GM12878 (cell line): Measurements from ENCODE around the gene CSDE1. TPM values are rescaled to one million over a fixed set of nuclear protein-coding genes. Genes with fewer than 3 reads are reported as not detected.

Experiments
- ATAC-seq: fragments of 200-7000 bp; cut with Tn5 transposase; 3 replicates; pipeline ENCODE4 v1.9.1; 2020; ENCODE audit warnings: mild to moderate bottlenecking, moderate library complexity
- BruUV-seq: library from RNA; stranded (reverse); fragments of 400-500 nt; replicated peaks from 2 replicates; lab custom pipeline; 2021; lab: Mats Ljungman, UMichigan
- CTCF ChIA-PET: fragments of 300-600 bp; sonication (Branson Sonifier 250); formaldehyde crosslinking; extraction: SDS; loops from one replicate; lab custom pipeline; 2021; ENCODE audit warnings: inconsistent platforms; lab: Yijun Ruan, JAX
- POLR2A ChIA-PET: fragments of 350-600 bp; formaldehyde crosslinking; extraction: SDS; loops from one replicate; lab custom pipeline; 2021; ENCODE audit warnings: inconsistent platforms; lab: Charles Lee
- RAD21 ChIA-PET: fragments of 300-600 bp; sonication (Branson Sonifier 250); formaldehyde crosslinking; loops from one replicate; lab custom pipeline; 2023; ENCODE audit warnings: antibody characterized with exemption; ENCODE audit not compliant: unreplicated experiment; lab: Charles Lee
- SMC1A ChIA-PET: fragments of 300-600 bp; sonication (Branson Sonifier 250); formaldehyde crosslinking; loops from one replicate; lab custom pipeline; 2023; ENCODE audit not compliant: unreplicated experiment, uncharacterized antibody; lab: Charles Lee
- DNase-seq: peaks from one replicate; pipeline ENCODE4 v3.0.0-alpha.2; 2011; ENCODE audit warnings: low read depth, low spot score
- FAIRE-seq: peaks from 3 replicates; lab custom pipeline; 2011; peaks lifted over from hg19 to GRCh38; lab: Jason Lieb, UNC
- H2AFZ ChIP-seq: 2 replicates; pipeline ENCODE4 v1.6.0; 2011; ENCODE audit warnings: low read depth, low read length, control low read depth; ENCODE audit not compliant: control insufficient read depth
- H3K27ac ChIP-seq: 2 replicates; pipeline ENCODE4 v1.5.1; 2011; ENCODE audit warnings: control low read depth; ENCODE audit not compliant: control insufficient read depth, insufficient read depth
- H3K27me3 ChIP-seq, 2 experiments: replicated peaks in 1 of 2; 2 replicates each; pipeline versions ENCODE4 v1.6.0 to v1.6.1; 2011; ENCODE audit warnings: low read length in 1 of 2; ENCODE audit not compliant: control insufficient read depth in 2 of 2, insufficient read depth in 2 of 2
- H3K36me3 ChIP-seq, 2 experiments: 2 replicates each; pipeline ENCODE4 v1.5.1; 2011; ENCODE audit warnings: low read length in 1 of 2; ENCODE audit not compliant: control insufficient read depth in 2 of 2, insufficient read depth in 2 of 2
- H3K4me1 ChIP-seq: 2 replicates; pipeline ENCODE4 v1.6.1; 2011; ENCODE audit warnings: mild to moderate bottlenecking, low read length, moderate library complexity, mixed read lengths; ENCODE audit not compliant: control insufficient read depth, insufficient read depth
- H3K4me2 ChIP-seq: 2 replicates; pipeline ENCODE4 v1.6.0; 2011; ENCODE audit warnings: control low read depth; ENCODE audit not compliant: control insufficient read depth, insufficient read depth
- H3K4me3 ChIP-seq: fragments of 200-600 bp; sonication (generic); 2 replicates; pipeline ENCODE4 v1.5.1; 2016
- H3K79me2 ChIP-seq: 2 replicates; pipeline ENCODE4 v1.6.0; 2011; ENCODE audit warnings: low read length; ENCODE audit not compliant: control insufficient read depth, insufficient read depth
- H3K9ac ChIP-seq: 2 replicates; pipeline ENCODE4 v1.8.0; 2011; ENCODE audit warnings: low read length, control low read depth, mixed read lengths; ENCODE audit not compliant: control insufficient read depth, insufficient read depth
- H3K9me3 ChIP-seq: replicated peaks from 3 replicates; pipeline ENCODE4 v1.5.1; 2011; ENCODE audit warnings: mild to moderate bottlenecking, low read length; ENCODE audit not compliant: control insufficient read depth, insufficient read depth
- H4K20me1 ChIP-seq: 2 replicates; pipeline ENCODE4 v1.6.0; 2011; ENCODE audit not compliant: control insufficient read depth, insufficient read depth
- BHLHE40 ChIP-seq, 2 experiments: fragments of 450-650 bp in 1 of 2; IDR thresholded peaks; 2 replicates each; pipeline ENCODE4 v1.6.1; 2011 to 2017; ENCODE audit warnings: low read depth in 2 of 2, borderline replicate concordance in 1 of 2, improper control_type of control experiment in 1 of 2, low read length in 1 of 2, mild to moderate bottlenecking in 1 of 2
- BMI1 ChIP-seq: fragments of 450-650 bp; IDR thresholded peaks from 2 replicates; pipeline ENCODE4 v1.6.1; 2016; ENCODE audit warnings: mild to moderate bottlenecking, moderate library complexity, borderline replicate concordance
- CBX3 ChIP-seq: fragments of 200-600 bp; sonication (generic); IDR thresholded peaks from 2 replicates; pipeline ENCODE4 v1.6.1; 2016; ENCODE audit warnings: low read depth, borderline replicate concordance
- CHD2 ChIP-seq: IDR thresholded peaks from 2 replicates; pipeline ENCODE4 v1.6.1; 2011; ENCODE audit warnings: low read depth, low read length, improper control_type of control experiment, borderline replicate concordance
- HDGF ChIP-seq: fragments of 450-650 bp; IDR thresholded peaks from 2 replicates; pipeline ENCODE4 v1.6.1; 2016; ENCODE audit warnings: antibody characterized with exemption
- KAT2A ChIP-seq: conservative IDR thresholded peaks from 2 replicates; pipeline ENCODE4 v1.6.1; 2011; ENCODE audit warnings: low read depth, low read length; ENCODE audit not compliant: control insufficient read depth
- MEF2A ChIP-seq: IDR thresholded peaks from 2 replicates; pipeline ENCODE4 v1.6.1; 2011; ENCODE audit warnings: low read depth, mild to moderate bottlenecking, low read length, moderate library complexity; ENCODE audit not compliant: insufficient read depth
- POLR2AphosphoS5 ChIP-seq: IDR thresholded peaks from 2 replicates; pipeline ENCODE4 v1.6.1; 2011; ENCODE audit warnings: mild to moderate bottlenecking, low read length, inconsistent platforms
- RB1 ChIP-seq: fragments of 450-650 bp; formaldehyde crosslinking; IDR thresholded peaks from 2 replicates; pipeline ENCODE4 v1.6.1; 2017; ENCODE audit warnings: mild to moderate bottlenecking, borderline replicate concordance
- SMAD5 ChIP-seq: IDR thresholded peaks from 2 replicates; pipeline ENCODE4 v1.6.1; 2016; ENCODE audit warnings: antibody characterized with exemption, low read depth
- WRNIP1 ChIP-seq: IDR thresholded peaks from 2 replicates; pipeline ENCODE4 v1.6.1; 2011; ENCODE audit warnings: low read depth, low read length, improper control_type of control experiment, borderline replicate concordance
- WGBS: methylation state at CpG from one replicate; pipeline ENCODE4 v1.1.6; 2016; ENCODE audit warnings: low lambda C conversion rate; ENCODE audit not compliant: insufficient replicate concordance, insufficient coverage; ENCODE audit errors: missing lambda C conversion rate; 5-methylcytosine and 5-hydroxymethylcytosine counted together
- in situ Hi-C: fragments of 300-500 bp; cut with MboI; formaldehyde crosslinking; loops from 9 replicates; pipeline ENCODE4 v1.14.3; 2018; ENCODE audit warnings: mixed read lengths
- intact Hi-C: fragments of 100-400 bp; cut with micrococcal nuclease; formaldehyde crosslinking; loops from one replicate; pipeline ENCODE4 v1.14.2; 2022; ENCODE audit not compliant: unreplicated experiment
- polyA plus RNA-seq, 11 experiments: library from polyadenylated mRNA; depleted of rRNA in 4 of 11; unstranded in 6 of 11; stranded (reverse) in 5 of 11; fragments of >200 nt; fragmentation: Nextera tagmentation in 4 of 11; fragmentation: Illumina TruSeq in 1 of 11; extraction: Ambion mirVana in 4 of 11; extraction: Trizol in 1 of 11; gene quantifications; 1 replicate in 1 of 11; 2 replicates in 10 of 11; pipeline versions ENCODE4 v1.2.1 to v1.2.3, GENCODE V29; 2011 to 2016; ENCODE audit warnings: inconsistent platforms in 2 of 11, missing spikeins in 2 of 11, low read depth in 1 of 11
- total RNA-seq, 4 experiments: library from RNA; depleted of rRNA in 3 of 4; stranded (reverse); fragments of >200 nt in 3 of 4; fragmentation: Illumina TruSeq in 1 of 4; extraction: Trizol in 1 of 4; gene quantifications; 2 replicates each; pipeline versions ENCODE4 v1.2.1 to v1.2.3, GENCODE V29; 2013 to 2021
- TF ChIP-seq, protein P1 (sequence below): IDR thresholded peaks from 2 replicates; pipeline ENCODE4 v1.6.1; 2012; ENCODE audit warnings: mild to moderate bottlenecking, low read depth, low read length

The CSDE1 gene
- total and polyA plus RNA-seq, 10 of the 15 experiments (the other 5 are each of a cell fraction or from before 2014, with no cell fraction given): 130 to 390 (median 246) TPM

DNA sequence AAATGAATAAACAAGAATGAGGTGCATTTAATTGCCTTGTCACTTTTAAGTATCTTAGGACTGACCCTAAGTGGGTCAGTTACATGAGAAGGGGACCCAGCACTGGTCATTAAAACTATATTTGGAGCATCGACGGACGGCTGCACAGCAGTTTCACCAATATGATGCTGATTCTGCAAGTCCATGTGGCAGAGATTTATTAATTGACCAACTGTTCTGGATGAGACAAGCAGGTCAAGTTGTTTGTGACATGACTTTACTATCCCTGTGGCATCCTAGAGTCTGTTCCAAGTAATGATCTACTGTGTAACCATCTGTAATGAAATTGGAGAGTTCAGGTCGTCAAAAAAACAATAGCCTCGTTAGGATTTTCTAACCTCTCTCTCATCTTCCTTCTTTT, 71.9 kb downstream of the CSDE1 start:
- intact Hi-C loops (no loop called here), in situ Hi-C loops (no loop called here)
- ChIA-PET RAD21 (no interaction called here), POLR2A (no interaction called here), CTCF (no interaction called here), SMC1A (no interaction called here)
- Histone ChIP-seq H3K4me2 (no peak overlapping the region), H3K27me3 (0 out of 4 replicates have a peak, but pooled peaks cover 0 to 3% of the 10 kb centered on the region in 2 experiments), H3K9me3 (no peaks in the 10 kb centered on the region), H2AFZ (no peak overlapping the region), H4K20me1 (no peaks in the 10 kb centered on the region), H3K4me1 (no peaks in the 10 kb centered on the region), H3K79me2 (no peaks in the 10 kb centered on the region), H3K9ac (no peak overlapping the region), H3K36me3 (no peaks in the 10 kb centered on the region), H3K27ac (no peak overlapping the region), H3K4me3 (no peak overlapping the region)
- DNase-seq: no peak
- FAIRE-seq: no peak
- TF ChIP-seq HDGF (no peak), BMI1 (no peak), CBX3 (no peak)
- no TSS peak for BruUV-seq
- no peak for ATAC-seq
- 54% methylated on average over 5 of the region's 5 CpGs for WGBS

DNA sequence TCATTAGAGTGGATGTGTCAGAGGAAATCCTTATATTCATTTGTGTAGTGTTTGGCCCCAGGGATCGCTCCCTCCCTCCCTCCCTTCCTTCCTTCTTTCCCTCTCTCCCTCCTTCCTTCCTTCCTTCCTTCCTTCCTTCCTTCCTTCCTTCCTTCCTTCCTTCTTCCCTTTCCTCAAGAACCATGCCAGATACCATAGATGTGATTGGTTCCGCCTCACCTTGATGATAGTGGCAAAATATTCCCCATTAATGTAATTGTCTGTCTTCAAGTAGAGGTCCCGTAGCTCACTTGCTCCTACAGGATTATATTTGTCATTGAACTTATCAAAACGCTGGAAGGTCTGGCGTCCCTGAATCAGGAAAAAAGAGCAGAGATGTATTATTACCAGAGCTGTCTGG, 80.1 kb downstream of the CSDE1 start:
- H3K79me2 ChIP-seq: no peaks in the 10 kb centered on the region
- ChIA-PET SMC1A (no interaction called here), POLR2A (no interaction called here)
- no peaks in the 10 kb centered on the region for H3K9me3 ChIP-seq
- no peaks in the 10 kb centered on the region; a peak in 1 of 4 replicates for H3K27me3 ChIP-seq
- no peaks in the 10 kb centered on the region for H4K20me1 ChIP-seq
- no peak overlapping the region for H2AFZ ChIP-seq
- intact Hi-C loops: no loop called here
- TF ChIP-seq CBX3 (no peak), BHLHE40 (IDR thresholded peaks at IDR 0.05; ENCODE audit: borderline replicate concordance in 1 of 2, low read depth in 2 of 2, low read length in 1 of 2) (no peak), SMAD5 (no peak), RB1 (no peak), MEF2A (no peak), KAT2A (no peak), CHD2 (no peak), POLR2AphosphoS5 (no peak), WRNIP1 (no peak)
- TF ChIP-seq, protein P1, sequence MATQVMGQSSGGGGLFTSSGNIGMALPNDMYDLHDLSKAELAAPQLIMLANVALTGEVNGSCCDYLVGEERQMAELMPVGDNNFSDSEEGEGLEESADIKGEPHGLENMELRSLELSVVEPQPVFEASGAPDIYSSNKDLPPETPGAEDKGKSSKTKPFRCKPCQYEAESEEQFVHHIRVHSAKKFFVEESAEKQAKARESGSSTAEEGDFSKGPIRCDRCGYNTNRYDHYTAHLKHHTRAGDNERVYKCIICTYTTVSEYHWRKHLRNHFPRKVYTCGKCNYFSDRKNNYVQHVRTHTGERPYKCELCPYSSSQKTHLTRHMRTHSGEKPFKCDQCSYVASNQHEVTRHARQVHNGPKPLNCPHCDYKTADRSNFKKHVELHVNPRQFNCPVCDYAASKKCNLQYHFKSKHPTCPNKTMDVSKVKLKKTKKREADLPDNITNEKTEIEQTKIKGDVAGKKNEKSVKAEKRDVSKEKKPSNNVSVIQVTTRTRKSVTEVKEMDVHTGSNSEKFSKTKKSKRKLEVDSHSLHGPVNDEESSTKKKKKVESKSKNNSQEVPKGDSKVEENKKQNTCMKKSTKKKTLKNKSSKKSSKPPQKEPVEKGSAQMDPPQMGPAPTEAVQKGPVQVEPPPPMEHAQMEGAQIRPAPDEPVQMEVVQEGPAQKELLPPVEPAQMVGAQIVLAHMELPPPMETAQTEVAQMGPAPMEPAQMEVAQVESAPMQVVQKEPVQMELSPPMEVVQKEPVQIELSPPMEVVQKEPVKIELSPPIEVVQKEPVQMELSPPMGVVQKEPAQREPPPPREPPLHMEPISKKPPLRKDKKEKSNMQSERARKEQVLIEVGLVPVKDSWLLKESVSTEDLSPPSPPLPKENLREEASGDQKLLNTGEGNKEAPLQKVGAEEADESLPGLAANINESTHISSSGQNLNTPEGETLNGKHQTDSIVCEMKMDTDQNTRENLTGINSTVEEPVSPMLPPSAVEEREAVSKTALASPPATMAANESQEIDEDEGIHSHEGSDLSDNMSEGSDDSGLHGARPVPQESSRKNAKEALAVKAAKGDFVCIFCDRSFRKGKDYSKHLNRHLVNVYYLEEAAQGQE: no peak
- TF ChIP-seq, all 136 proteins: peak for 0
- H3K9ac ChIP-seq: no peak overlapping the region
- CTCF ChIA-PET: interaction anchor here (1.2 kb wide), 1 partner anchor 10 kb away, joined by 4 read pairs; no protein-coding TSS in a partner anchor
- no peak for FAIRE-seq
- H3K36me3 ChIP-seq: no peaks in the 10 kb centered on the region
- no TSS peak for BruUV-seq
- RAD21 ChIA-PET: no interaction called here
- in situ Hi-C loops: loop anchor here (10.0 kb wide), 1 partner anchor 333 kb away; no protein-coding TSS in a partner anchor
- 21% methylated on average over 5 of the region's 5 CpGs for WGBS
- no peak overlapping the region for H3K4me3 ChIP-seq
- ATAC-seq: no peak
- DNase-seq: no peak
- no peak overlapping the region for H3K27ac ChIP-seq
- H3K4me1 ChIP-seq: no peaks in the 10 kb centered on the region
- H3K4me2 ChIP-seq: no peak overlapping the region
